ENCODE results near the gene VPS37D. TPM values are rescaled to one million over a fixed set of nuclear protein-coding genes. Genes with fewer than 3 reads are reported as not detected.

Gene VPS37D
- 2.4 and 4.0 TPM in 2 replicates for total RNA-seq

DNA sequence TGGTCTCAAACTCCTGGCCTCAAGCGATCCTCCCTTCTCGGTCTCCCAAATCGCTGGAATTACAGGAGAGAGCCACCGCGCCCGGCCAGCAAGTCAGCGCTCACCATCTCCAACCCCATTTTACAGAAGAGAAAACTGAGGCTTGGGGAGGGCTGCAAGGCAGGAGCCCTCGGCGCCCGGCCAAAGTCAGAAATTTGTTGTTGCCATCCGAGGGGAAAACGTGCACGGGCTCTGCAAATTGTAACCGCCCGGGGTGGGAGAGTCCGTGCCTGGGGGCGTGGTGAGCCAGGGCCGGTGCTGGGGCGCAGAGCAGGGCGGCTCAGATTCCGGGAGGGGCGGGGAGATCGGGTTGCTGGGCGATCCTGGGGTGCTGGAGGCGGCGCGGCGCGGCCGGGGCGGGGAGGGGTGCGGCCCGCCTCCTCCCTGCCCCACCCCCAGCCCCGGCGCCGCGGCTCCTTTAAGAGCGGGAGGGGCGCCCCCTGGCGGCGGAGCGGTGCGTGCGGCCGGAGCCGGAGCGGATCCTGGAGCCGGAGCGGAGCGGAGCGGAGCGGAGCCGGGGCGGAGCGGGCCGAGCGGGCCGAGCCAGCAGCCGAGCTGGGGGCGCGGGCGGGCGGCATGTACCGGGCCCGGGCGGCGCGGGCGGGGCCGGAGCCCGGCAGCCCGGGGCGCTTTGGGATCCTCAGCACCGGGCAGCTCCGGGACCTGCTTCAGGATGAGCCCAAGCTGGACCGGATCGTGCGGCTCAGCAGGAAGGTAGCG lies at the start of gene VPS37D:
Gene VPS37D (plus strand): TSS at position 488 of the 759 bp plus-strand sequence. CDS start 128 bp downstream, at position 616.

GRCh38 chr7:73623798-73624668 lies 43.6 kb upstream of the VPS37D start, which contains the start of gene MLXIPL:
TSS of gene MLXIPL (minus strand) at chr7:73624522. CDS start at chr7:73624492, 30 bp downstream.

GRCh38 chr7:73683056-73683787 lies 15.6 kb downstream of the VPS37D start, which contains the start of the genes BUD23 and DNAJC30:
TSS of gene BUD23 (plus strand) at chr7:73683597. CDS start at chr7:73683626, 29 bp downstream.
TSS of gene DNAJC30 (minus strand) at chr7:73683453. CDS start at chr7:73683423, 30 bp downstream.

DNA sequence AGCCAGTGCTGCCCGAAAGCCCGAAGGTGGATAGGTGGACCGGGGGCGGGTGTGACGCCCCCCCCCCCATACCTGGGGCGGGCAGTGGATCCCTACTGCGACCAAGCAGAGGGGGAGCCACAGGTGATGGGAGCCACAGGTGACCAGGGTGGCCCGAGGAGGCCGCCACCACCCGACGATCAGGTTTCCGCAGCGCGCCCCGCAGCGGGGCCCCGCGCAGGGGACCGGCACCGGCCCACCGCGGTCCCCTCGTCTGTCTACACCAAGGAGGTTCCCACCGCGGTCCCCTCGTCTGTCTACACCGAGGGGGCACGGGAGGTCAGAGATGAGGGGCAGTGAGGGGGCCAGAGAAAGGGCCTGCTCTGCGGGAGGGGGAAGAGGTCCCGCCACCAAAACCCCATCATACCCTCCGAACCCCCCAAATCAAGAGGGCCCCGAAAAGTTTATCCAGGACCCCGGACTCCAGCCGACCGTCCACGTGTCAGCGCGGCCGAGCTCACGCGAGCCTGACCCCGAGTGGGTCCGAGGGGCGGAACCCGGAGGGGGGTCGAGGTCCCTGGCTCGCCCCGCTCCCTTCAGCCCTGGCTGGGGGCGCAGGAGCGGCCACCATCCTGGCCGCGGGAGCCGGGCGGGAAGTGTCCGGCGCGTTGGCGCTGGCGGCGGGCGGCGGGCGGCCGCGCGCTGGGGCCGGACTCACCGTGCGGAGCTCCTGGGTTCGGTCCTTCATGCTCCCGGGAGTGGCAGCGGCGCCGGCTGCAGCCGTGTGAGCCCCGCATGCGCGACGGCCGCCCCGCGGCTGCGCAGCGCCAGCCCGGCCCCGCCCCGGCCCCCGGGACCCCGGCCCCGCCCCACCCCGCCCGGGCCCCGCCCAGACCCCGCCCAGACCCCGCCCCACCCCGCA lies 51.5 kb downstream of the VPS37D start, which contains the start of gene STX1A:
Gene STX1A (minus strand): TSS at position 765 of the 901 bp plus-strand sequence. CDS start 38 bp downstream, at position 727.

Other genes with a start within 250 kb of the VPS37D start
- 0.27 and 0.94 TPM in 2 replicates for gene FZD9, start 234.1 kb upstream of the VPS37D start, total RNA-seq
- gene BAZ1B, start 145.5 kb upstream of the VPS37D start, total RNA-seq = 47.0 and 51.6 TPM in 2 replicates
- gene BCL7B, start 110.1 kb upstream of the VPS37D start, total RNA-seq = 18.8 and 19.2 TPM in 2 replicates
- 47.0 and 61.8 TPM in 2 replicates for gene TBL2, start 89.3 kb upstream of the VPS37D start, total RNA-seq
- not detected in 2 replicates for gene MLXIPL, start 43.3 kb upstream of the VPS37D start, total RNA-seq
- gene DNAJC30, start 15.6 kb downstream of the VPS37D start, total RNA-seq = 1.9 and 2.0 TPM in 2 replicates
- gene BUD23, start 15.8 kb downstream of the VPS37D start, total RNA-seq = 42.9 and 60.3 TPM in 2 replicates
- 18.9 and 21.2 TPM in 2 replicates for gene STX1A, start 51.8 kb downstream of the VPS37D start, total RNA-seq
- gene ABHD11, start 71.0 kb downstream of the VPS37D start, total RNA-seq = 7.7 and 9.4 TPM in 2 replicates
- 0.09 TPM in 2 replicates for gene CLDN3, start 102.4 kb downstream of the VPS37D start, total RNA-seq
- gene CLDN4, start 163.2 kb downstream of the VPS37D start, total RNA-seq = under 0.01 TPM in 1 of 2 replicates, not detected in the other
- 0.09 and 2.5 TPM in 2 replicates for gene METTL27, start 174.7 kb downstream of the VPS37D start, total RNA-seq
- gene TMEM270, start 193.3 kb downstream of the VPS37D start, total RNA-seq = not detected in 2 replicates